Large intestine (tissue), 3 donors: ENCODE results near the gene SEPSECS. TPM values are rescaled to one million over a fixed set of nuclear protein-coding genes. Genes with fewer than 3 reads are reported as not detected.

ENCODE experiments used
- DNase-seq, 2 donors: peaks; one replicate each; pipeline versions ENCODE4 v3.0.0 to v3.0.0-alpha.2; 2013
- H3K27ac ChIP-seq: one replicate; pipeline ENCODE4 v1.5.1; 2013; ENCODE audit warnings: low read length
- H3K27me3 ChIP-seq: 2 replicates; pipeline ENCODE4 v1.6.1; 2013; ENCODE audit warnings: low read length; ENCODE audit not compliant: control insufficient read depth, insufficient read depth
- H3K36me3 ChIP-seq: 2 replicates; pipeline ENCODE4 v1.6.1; 2013; ENCODE audit warnings: low read length; ENCODE audit not compliant: control insufficient read depth, insufficient read depth
- H3K4me1 ChIP-seq: one replicate; pipeline ENCODE4 v1.6.1; 2013; ENCODE audit warnings: low read length; ENCODE audit not compliant: control insufficient read depth, insufficient read depth
- H3K4me3 ChIP-seq: one replicate; pipeline ENCODE4 v1.5.1; 2013; ENCODE audit warnings: low read length
- H3K9me3 ChIP-seq: one replicate; pipeline ENCODE4 v1.6.1; 2013; ENCODE audit warnings: mild to moderate bottlenecking, low read depth, low read length, moderate library complexity; ENCODE audit not compliant: control insufficient read depth
- WGBS: methylation state at CpG from one replicate; pipeline ENCODE4 v1.1.5; 2013; ENCODE audit warnings: low lambda C conversion rate; ENCODE audit not compliant: insufficient coverage; 5-methylcytosine and 5-hydroxymethylcytosine counted together
- polyA plus RNA-seq: library from polyadenylated mRNA; unstranded; fragments of 120-200 nt; gene quantifications from one replicate; pipeline ENCODE4 v1.2.1, GENCODE V29; 2013

Gene SEPSECS
- polyA plus RNA-seq, 1 donor: 18.6 TPM

GRCh38 chr4:25111648-25112196, 48.5 kb downstream of the SEPSECS start:
- no peaks in the 10 kb centered on the region for H3K36me3 ChIP-seq
- H3K27ac ChIP-seq: no peak overlapping the region
- WGBS: 100% methylated on average over 2 of the region's 11 CpGs
- no peak for DNase-seq
- no peaks in the 10 kb centered on the region for H3K27me3 ChIP-seq
- H3K4me1 ChIP-seq: no peaks in the 10 kb centered on the region
- no peaks in the 10 kb centered on the region for H3K9me3 ChIP-seq
- no peak overlapping the region for H3K4me3 ChIP-seq

DNA sequence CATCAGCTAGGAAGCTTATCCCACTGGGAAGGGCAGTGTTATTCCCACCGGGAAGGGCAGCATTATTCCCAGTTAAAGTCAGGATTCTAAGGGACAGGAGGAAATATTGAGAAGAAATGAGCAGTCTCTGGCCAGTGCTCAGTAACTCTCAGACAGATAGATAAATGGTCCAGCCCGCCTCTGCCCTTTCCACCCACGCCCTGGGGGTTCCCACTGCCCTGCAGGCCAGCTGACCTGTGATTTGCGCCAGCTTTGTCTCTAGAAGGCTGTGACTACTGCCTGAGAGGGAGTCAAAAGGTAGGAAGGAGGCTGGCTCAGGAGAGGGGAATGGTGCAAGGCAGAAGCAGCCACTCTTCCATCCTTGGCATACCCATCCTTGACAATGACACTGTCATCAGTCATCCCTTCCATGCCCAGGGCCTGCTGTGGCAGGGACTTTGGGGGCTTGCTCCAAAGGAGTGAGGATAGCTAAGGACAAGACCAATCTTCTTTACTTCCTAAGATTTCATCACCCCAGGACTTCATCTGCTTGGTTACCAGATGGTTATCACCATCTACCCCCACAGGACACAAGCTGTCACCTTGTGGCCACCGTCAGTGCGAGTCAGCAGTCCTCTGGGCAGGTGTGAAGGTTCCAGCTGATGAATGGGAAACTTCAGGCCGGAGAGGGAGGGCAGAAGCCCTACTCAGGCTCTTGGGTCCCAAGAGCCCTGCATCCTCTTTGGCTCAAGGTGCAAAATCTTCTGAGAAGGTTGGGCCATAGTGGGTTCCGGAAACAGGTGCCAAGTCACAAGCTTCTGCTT, 49.5 kb downstream of the SEPSECS start:
- no peak for DNase-seq
- Histone ChIP-seq H3K36me3 (no peaks in the 10 kb centered on the region), H3K27ac (no peak overlapping the region), H3K4me1 (no peaks in the 10 kb centered on the region), H3K27me3 (no peaks in the 10 kb centered on the region), H3K9me3 (no peaks in the 10 kb centered on the region), H3K4me3 (no peak overlapping the region)
- 80% methylated on average over 1 of the region's 8 CpGs for WGBS

DNA sequence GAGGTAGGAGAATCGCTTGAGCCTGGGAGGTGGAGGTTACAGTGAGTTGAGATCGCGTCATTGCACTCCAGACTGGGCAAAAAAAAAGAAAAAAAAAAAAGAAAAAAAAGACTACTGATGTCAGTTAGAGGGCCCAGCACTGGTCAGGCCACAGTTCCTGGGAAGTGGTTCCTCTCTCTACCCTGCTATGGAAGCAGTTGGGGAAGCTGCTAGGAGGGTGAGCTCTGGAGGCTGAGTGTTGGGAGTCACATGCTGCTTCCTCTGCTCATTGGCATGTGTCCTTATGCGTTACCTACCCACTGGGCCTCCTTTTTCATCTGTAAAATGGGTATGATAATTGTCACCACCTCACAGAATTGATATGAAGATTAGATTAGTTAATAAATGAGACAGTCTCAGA, 50.7 kb downstream of the SEPSECS start:
- Histone ChIP-seq H3K4me1 (no peaks in the 10 kb centered on the region), H3K9me3 (no peaks in the 10 kb centered on the region), H3K4me3 (no peak overlapping the region), H3K27me3 (no peaks in the 10 kb centered on the region), H3K27ac (no peak overlapping the region), H3K36me3 (no peaks in the 10 kb centered on the region)
- DNase-seq: no peak
- no CpG with 5 or more reads among the region's 4 CpGs for whole genome bisulfite sequencing

- no CpG with 5 or more reads among the region's 4 CpGs for WGBS
- no peaks in the 10 kb centered on the region for H3K36me3 ChIP-seq
- no peak overlapping the region for H3K4me3 ChIP-seq
- no peak for DNase-seq
- H3K9me3 ChIP-seq: no peaks in the 10 kb centered on the region
- no peak overlapping the region for H3K27ac ChIP-seq
- H3K4me1 ChIP-seq: no peaks in the 10 kb centered on the region
- H3K27me3 ChIP-seq: no peaks in the 10 kb centered on the region
These were observed 51.7 kb downstream of the SEPSECS start for GRCh38 chr4:25108556-25108955.

GRCh38 chr4:25107827-25108516, 52.3 kb downstream of the SEPSECS start:
- WGBS: no CpG with 5 or more reads among the region's 6 CpGs
- no peak overlapping the region for H3K27ac ChIP-seq
- DNase-seq: no peak

GRCh38 chr4:25106363-25107151, 53.7 kb downstream of the SEPSECS start:
- 100% methylated on average over 2 of the region's 14 CpGs for WGBS
- Histone ChIP-seq H3K9me3 (no peaks in the 10 kb centered on the region), H3K36me3 (no peaks in the 10 kb centered on the region), H3K4me3 (no peak overlapping the region), H3K27ac (no peak overlapping the region), H3K27me3 (no peaks in the 10 kb centered on the region), H3K4me1 (no peaks in the 10 kb centered on the region)
- no peak for DNase-seq

More at GRCh38 chr4:25107827-25108516, 52.3 kb downstream of the SEPSECS start:
- H3K4me1 ChIP-seq: no peaks in the 10 kb centered on the region
- no peak overlapping the region for H3K4me3 ChIP-seq
- no peaks in the 10 kb centered on the region for H3K36me3 ChIP-seq
- H3K27me3 ChIP-seq: no peaks in the 10 kb centered on the region
- no peaks in the 10 kb centered on the region for H3K9me3 ChIP-seq

DNA sequence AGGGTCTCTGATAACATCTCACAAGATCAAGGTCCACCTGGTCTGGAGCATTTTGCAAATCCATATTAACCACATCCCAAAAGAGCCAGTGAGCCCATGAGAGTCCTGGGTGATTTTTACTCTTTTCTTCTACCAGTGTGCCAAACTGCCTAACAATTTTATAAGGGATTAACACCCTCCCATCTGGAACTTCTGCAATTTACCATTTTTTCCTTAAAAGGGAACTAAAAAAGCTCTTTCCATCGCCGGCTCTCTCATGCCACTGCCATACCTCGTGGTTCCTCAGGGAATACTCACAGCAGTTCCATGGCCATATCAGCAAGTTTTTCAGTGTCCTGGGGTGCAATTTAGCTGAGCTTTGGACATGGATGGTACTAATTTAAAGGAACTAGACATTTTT, 55.7 kb downstream of the SEPSECS start:
- no peak for DNase-seq
- Histone ChIP-seq H3K4me1 (no peaks in the 10 kb centered on the region), H3K4me3 (no peak overlapping the region), H3K27me3 (no peaks in the 10 kb centered on the region), H3K36me3 (no peaks in the 10 kb centered on the region), H3K9me3 (no peaks in the 10 kb centered on the region), H3K27ac (no peak overlapping the region)
- WGBS: 90% methylated on average over 2 of the region's 3 CpGs

DNA sequence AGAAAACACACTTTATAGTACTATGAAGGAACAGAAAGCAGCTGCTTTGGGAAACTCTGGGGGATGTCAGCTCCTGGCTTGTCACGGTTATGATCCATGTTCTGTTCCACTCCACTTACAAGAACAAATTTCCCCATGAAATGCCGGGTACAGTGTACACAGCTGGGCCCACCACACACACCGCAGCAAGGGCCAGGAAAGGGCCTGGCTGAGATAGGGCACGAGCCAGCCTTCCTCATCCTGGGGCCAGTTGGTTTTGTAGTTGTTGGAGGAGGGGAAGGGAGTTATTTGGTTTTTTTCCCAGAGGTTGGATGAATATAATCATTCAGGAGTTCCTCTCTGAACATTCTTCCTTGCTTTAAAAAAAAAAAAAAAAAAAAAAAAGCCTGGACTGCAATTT, 56.8 kb downstream of the SEPSECS start:
- Histone ChIP-seq H3K4me3 (no peak overlapping the region), H3K36me3 (no peaks in the 10 kb centered on the region), H3K27ac (no peak overlapping the region), H3K4me1 (no peaks in the 10 kb centered on the region), H3K27me3 (no peaks in the 10 kb centered on the region), H3K9me3 (no peaks in the 10 kb centered on the region)
- WGBS: no CpG with 5 or more reads among the region's 4 CpGs
- no peak for DNase-seq

DNA sequence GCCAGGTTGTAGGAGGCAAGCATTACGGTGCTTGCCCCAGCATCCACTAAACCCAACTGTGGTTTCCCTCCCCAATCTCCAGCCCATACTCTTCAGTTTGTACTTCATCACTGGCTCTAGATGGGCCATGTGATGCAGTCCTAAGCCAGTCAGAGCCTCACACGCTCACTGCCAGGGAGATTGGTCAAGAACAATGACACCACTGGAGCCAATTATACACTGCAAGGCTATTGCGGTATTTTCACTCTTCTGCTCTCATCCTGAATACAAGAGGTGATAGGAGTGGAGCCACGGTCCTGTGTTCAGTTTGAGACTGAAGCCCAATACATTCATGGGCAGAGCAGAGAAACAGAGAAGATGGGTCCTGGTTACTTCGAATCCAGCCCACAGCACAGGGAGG, 58.4 kb downstream of the SEPSECS start:
- H3K4me3 ChIP-seq: no peak overlapping the region
- no CpG with 5 or more reads among the region's 5 CpGs for WGBS
- no peaks in the 10 kb centered on the region for H3K36me3 ChIP-seq
- no peaks in the 10 kb centered on the region for H3K9me3 ChIP-seq
- H3K4me1 ChIP-seq: no peaks in the 10 kb centered on the region
- no peaks in the 10 kb centered on the region for H3K27me3 ChIP-seq
- no peak for DNase-seq
- no peak overlapping the region for H3K27ac ChIP-seq

DNA sequence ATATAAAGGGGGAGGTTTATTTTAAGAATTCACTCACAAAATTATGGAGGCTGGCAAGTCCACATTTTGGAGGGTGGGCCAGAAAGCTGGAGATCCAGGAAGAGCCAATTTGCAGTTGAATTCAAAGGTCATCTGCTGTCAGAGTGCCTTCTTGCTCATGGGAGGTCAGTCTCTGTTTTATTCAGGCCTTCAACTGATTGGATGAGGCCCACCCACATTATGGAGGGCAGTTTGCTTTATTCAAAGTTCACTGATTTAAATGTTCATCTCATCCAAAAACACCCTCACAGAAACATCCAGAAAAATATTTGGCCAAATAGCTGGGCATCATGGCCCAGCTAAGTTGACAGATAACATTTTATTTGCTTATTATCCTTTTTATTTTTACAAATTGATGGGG, 59.5 kb downstream of the SEPSECS start:
- no peaks in the 10 kb centered on the region for H3K27me3 ChIP-seq

More for the DNA sequence above, 59.5 kb downstream of the SEPSECS start:
- Histone ChIP-seq H3K4me1 (no peaks in the 10 kb centered on the region), H3K27ac (no peak overlapping the region), H3K4me3 (no peak overlapping the region), H3K9me3 (no peaks in the 10 kb centered on the region), H3K36me3 (no peaks in the 10 kb centered on the region)
- DNase-seq: no peak
